GM12878 (cell line): Measurements from ENCODE around the gene EPOP. TPM values are rescaled to one million over a fixed set of nuclear protein-coding genes. Genes with fewer than 3 reads are reported as not detected.

Experiments used
- ASH2L ChIP-seq: fragments of 300-600, 200-600 bp; sonication (generic); IDR thresholded peaks from 2 replicates; pipeline ENCODE4 v1.6.1; 2017; ENCODE audit warnings: low read depth, mild to moderate bottlenecking, borderline replicate concordance
- BACH1 ChIP-seq: fragments of 450-650 bp; IDR thresholded peaks from 2 replicates; pipeline ENCODE4 v1.6.1; 2017; ENCODE audit warnings: mild to moderate bottlenecking, borderline replicate concordance
- CHD2 ChIP-seq: IDR thresholded peaks from 2 replicates; pipeline ENCODE4 v1.6.1; 2011; ENCODE audit warnings: low read depth, low read length, improper control_type of control experiment, borderline replicate concordance
- HCFC1 ChIP-seq: fragments of 150-350 bp; IDR thresholded peaks from 2 replicates; pipeline ENCODE4 v1.6.1; 2014; ENCODE audit warnings: low read length
- HDAC6 ChIP-seq: fragments of 200-600 bp; sonication (generic); IDR thresholded peaks from one replicate; pipeline ENCODE4 v1.8.0; 2017; ENCODE audit warnings: antibody characterized with exemption; ENCODE audit not compliant: unreplicated experiment
- HDGF ChIP-seq: fragments of 450-650 bp; IDR thresholded peaks from 2 replicates; pipeline ENCODE4 v1.6.1; 2016; ENCODE audit warnings: antibody characterized with exemption
- IKZF1 ChIP-seq: fragments of 450-650 bp; conservative IDR thresholded peaks from 2 replicates; pipeline ENCODE4 v1.6.1; 2017; ENCODE audit warnings: antibody characterized with exemption, mild to moderate bottlenecking
- JUNB ChIP-seq: IDR thresholded peaks from 2 replicates; pipeline ENCODE4 v1.6.1; 2016; ENCODE audit warnings: antibody characterized with exemption, mild to moderate bottlenecking
- MEF2A ChIP-seq: IDR thresholded peaks from 2 replicates; pipeline ENCODE4 v1.6.1; 2011; ENCODE audit warnings: low read depth, mild to moderate bottlenecking, low read length, moderate library complexity; ENCODE audit not compliant: insufficient read depth
- MXI1 ChIP-seq: fragments of 150-350 bp; IDR thresholded peaks from 2 replicates; pipeline ENCODE4 v1.6.1; 2011; ENCODE audit warnings: low read depth, mild to moderate bottlenecking, inconsistent platforms, low read length, improper control_type of control experiment
- MYB ChIP-seq: fragments of 150-350 bp; IDR thresholded peaks from 2 replicates; pipeline ENCODE4 v1.6.1; 2014; ENCODE audit warnings: mild to moderate bottlenecking, low read depth, low read length, borderline replicate concordance
- NBN ChIP-seq: fragments of 450-650 bp; IDR thresholded peaks from 2 replicates; pipeline ENCODE4 v1.6.1; 2016
- NFIC ChIP-seq: IDR thresholded peaks from 2 replicates; pipeline ENCODE4 v1.6.1; 2012; ENCODE audit warnings: low read depth, mild to moderate bottlenecking, inconsistent platforms, low read length, moderate library complexity
- NFXL1 ChIP-seq: fragments of 450-650 bp; IDR thresholded peaks from 2 replicates; pipeline ENCODE4 v1.6.1; 2017; ENCODE audit warnings: antibody characterized with exemption, mild to moderate bottlenecking, borderline replicate concordance
- NFYA ChIP-seq: IDR thresholded peaks from 2 replicates; pipeline ENCODE4 v1.6.1; 2011; ENCODE audit warnings: low read depth, mild to moderate bottlenecking, low read length, improper control_type of control experiment, borderline replicate concordance
- NR2C2 ChIP-seq: IDR thresholded peaks from 2 replicates; pipeline ENCODE4 v1.6.1; 2011; ENCODE audit warnings: borderline replicate concordance, low read depth; ENCODE audit not compliant: control insufficient read depth, insufficient read length
- NR2F1 ChIP-seq: fragments of 450-650 bp; conservative IDR thresholded peaks from 2 replicates; pipeline ENCODE4 v1.6.1; 2017; ENCODE audit warnings: mild to moderate bottlenecking
- POLR2A ChIP-seq: IDR thresholded peaks from 2 replicates; pipeline ENCODE4 v1.6.1; 2011; ENCODE audit warnings: low read depth, mild to moderate bottlenecking, low read length
- POLR2AphosphoS2 ChIP-seq: IDR thresholded peaks from 2 replicates; pipeline ENCODE4 v1.6.1; 2011; ENCODE audit warnings: low read depth, mild to moderate bottlenecking, low read length, improper control_type of control experiment, moderate library complexity
- POU2F2 ChIP-seq: IDR thresholded peaks from 3 replicates; pipeline ENCODE4 v1.6.1; 2011; ENCODE audit warnings: low read depth, mild to moderate bottlenecking, low read length, borderline replicate concordance
- RB1 ChIP-seq: fragments of 450-650 bp; formaldehyde crosslinking; IDR thresholded peaks from 2 replicates; pipeline ENCODE4 v1.6.1; 2017; ENCODE audit warnings: mild to moderate bottlenecking, borderline replicate concordance
- RBBP5 ChIP-seq: fragments of 200-600 bp; sonication (generic); conservative IDR thresholded peaks from 2 replicates; pipeline ENCODE4 v1.6.1; 2016
- TCF7 ChIP-seq: IDR thresholded peaks from 2 replicates; pipeline ENCODE4 v1.6.1; 2014; ENCODE audit warnings: antibody characterized with exemption, borderline replicate concordance
- YY1 ChIP-seq: IDR thresholded peaks from 2 replicates; pipeline ENCODE4 v1.6.1; 2011; ENCODE audit warnings: low read depth, mild to moderate bottlenecking, low read length
- ZNF274 ChIP-seq: IDR thresholded peaks from one replicate; pipeline ENCODE4 v1.8.0; 2011; ENCODE audit not compliant: insufficient read length, insufficient read depth
- ZNF384 ChIP-seq: IDR thresholded peaks from 2 replicates; pipeline ENCODE4 v1.6.1; 2012; ENCODE audit warnings: low read depth, mild to moderate bottlenecking, low read length, improper control_type of control experiment, borderline replicate concordance
- polyA plus RNA-seq, 11 experiments: library from polyadenylated mRNA; depleted of rRNA in 4 of 11; unstranded in 6 of 11; stranded (reverse) in 5 of 11; fragments of >200 nt; fragmentation: Nextera tagmentation in 4 of 11; fragmentation: Illumina TruSeq in 1 of 11; extraction: Ambion mirVana in 4 of 11; extraction: Trizol in 1 of 11; gene quantifications; 1 replicate in 1 of 11; 2 replicates in 10 of 11; pipeline versions ENCODE4 v1.2.1 to v1.2.3, GENCODE V29; 2011 to 2016; ENCODE audit warnings: inconsistent platforms in 2 of 11, missing spikeins in 2 of 11, low read depth in 1 of 11
- total RNA-seq, 4 experiments: library from RNA; depleted of rRNA in 3 of 4; stranded (reverse); fragments of >200 nt in 3 of 4; fragmentation: Illumina TruSeq in 1 of 4; extraction: Trizol in 1 of 4; gene quantifications; 2 replicates each; pipeline versions ENCODE4 v1.2.1 to v1.2.3, GENCODE V29; 2013 to 2021
- TF ChIP-seq, protein P1 (sequence below): IDR thresholded peaks from 2 replicates; pipeline ENCODE4 v1.6.1; 2011; ENCODE audit warnings: low read depth, mild to moderate bottlenecking, low read length, moderate library complexity, borderline replicate concordance; ENCODE audit errors: extremely low read depth
- TF ChIP-seq, protein P2 (sequence below): IDR thresholded peaks from 2 replicates; pipeline ENCODE4 v1.6.1; 2011; ENCODE audit warnings: borderline replicate concordance, low read depth, mild to moderate bottlenecking, moderate library complexity, mixed read lengths, low read length; ENCODE audit not compliant: insufficient read depth; ENCODE audit errors: extremely low read length
- TF ChIP-seq, protein P3 (sequence below): IDR thresholded peaks from 2 replicates; pipeline ENCODE4 v1.6.1; 2012; ENCODE audit warnings: low read depth, low read length, improper control_type of control experiment
- TF ChIP-seq, protein P4 (sequence below): fragments of 450-650 bp; IDR thresholded peaks from 2 replicates; pipeline ENCODE4 v1.6.1; 2017; ENCODE audit warnings: mild to moderate bottlenecking

EPOP gene
- total and polyA plus RNA-seq, 10 of the 15 experiments (the other 5 are each of a cell fraction or from before 2014, with no cell fraction given) = 0.53 to 9.0 (median 3.7) TPM

DNA sequence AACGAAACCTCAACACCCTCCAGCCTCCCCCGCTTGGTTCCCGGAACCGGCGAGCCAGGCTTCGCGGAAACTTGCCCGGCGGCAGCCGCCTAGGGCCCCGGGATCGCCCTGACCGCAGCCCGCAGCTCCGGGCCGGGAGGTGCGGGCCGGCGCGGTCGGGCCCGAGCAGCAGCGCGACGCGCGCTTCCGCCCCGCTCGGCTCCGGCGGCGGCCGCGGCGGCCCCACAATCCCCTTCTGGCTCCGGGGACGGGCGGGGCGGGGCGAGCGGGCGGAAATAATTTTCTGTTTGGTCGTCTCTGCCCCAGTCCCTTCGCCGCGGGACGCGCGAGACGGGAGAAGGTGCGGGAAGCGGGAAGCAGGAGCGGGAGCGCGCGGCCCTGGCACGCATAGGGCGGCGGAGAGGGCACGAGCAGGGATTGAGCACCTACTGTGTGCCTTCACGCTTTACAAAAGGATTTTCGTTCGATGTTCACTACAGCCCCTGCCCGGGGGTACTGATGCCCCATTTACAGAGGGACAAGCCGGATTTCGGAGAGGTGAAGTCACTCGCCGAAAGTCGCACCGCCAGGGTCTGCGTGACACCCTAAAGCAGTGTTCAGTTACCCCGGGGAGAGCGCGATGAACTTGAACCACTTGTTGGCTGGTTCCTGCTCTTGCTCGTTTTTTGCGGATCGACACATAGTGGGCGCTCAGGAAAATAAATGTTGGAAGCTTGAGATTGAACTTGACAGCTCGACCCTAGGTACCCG lies 27.6 kb upstream of the EPOP start (continued):
- TF ChIP-seq NR2F1 = peak; percentile 51; the same call in 1 of the 2 replicates
- no peak for TF ChIP-seq NFIC
- peak; percentile 48; the same call in 1 of the 2 replicates for TF ChIP-seq MXI1
- peak; percentile 48; the same call in 1 of the 2 replicates for TF ChIP-seq RB1
- TF ChIP-seq JUNB = no peak
- TF ChIP-seq HDGF = no peak
- peak; percentile 63; the same call in 1 of the 2 replicates for TF ChIP-seq BACH1
- TF ChIP-seq ZNF384 = no peak
- no peak for TF ChIP-seq NFYA
- peak; percentile 39; the same call in 1 of the 2 replicates for TF ChIP-seq HCFC1
- TF ChIP-seq, protein P1, sequence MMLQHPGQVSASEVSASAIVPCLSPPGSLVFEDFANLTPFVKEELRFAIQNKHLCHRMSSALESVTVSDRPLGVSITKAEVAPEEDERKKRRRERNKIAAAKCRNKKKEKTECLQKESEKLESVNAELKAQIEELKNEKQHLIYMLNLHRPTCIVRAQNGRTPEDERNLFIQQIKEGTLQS = no peak
- peak; percentile 90 for TF ChIP-seq POLR2A
- 0 out of 2 replicates have a peak, but pooled peaks have one; percentile 42 for TF ChIP-seq MEF2A
- no peak for TF ChIP-seq ASH2L
- no peak for TF ChIP-seq RBBP5
- TF ChIP-seq, protein P2, sequence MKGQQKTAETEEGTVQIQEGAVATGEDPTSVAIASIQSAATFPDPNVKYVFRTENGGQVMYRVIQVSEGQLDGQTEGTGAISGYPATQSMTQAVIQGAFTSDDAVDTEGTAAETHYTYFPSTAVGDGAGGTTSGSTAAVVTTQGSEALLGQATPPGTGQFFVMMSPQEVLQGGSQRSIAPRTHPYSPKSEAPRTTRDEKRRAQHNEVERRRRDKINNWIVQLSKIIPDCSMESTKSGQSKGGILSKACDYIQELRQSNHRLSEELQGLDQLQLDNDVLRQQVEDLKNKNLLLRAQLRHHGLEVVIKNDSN = no peak
- TF ChIP-seq, protein P3, sequence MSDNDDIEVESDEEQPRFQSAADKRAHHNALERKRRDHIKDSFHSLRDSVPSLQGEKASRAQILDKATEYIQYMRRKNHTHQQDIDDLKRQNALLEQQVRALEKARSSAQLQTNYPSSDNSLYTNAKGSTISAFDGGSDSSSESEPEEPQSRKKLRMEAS = no peak
- no peak for TF ChIP-seq NR2C2
- no peak for TF ChIP-seq HDAC6
- TF ChIP-seq, protein P4, sequence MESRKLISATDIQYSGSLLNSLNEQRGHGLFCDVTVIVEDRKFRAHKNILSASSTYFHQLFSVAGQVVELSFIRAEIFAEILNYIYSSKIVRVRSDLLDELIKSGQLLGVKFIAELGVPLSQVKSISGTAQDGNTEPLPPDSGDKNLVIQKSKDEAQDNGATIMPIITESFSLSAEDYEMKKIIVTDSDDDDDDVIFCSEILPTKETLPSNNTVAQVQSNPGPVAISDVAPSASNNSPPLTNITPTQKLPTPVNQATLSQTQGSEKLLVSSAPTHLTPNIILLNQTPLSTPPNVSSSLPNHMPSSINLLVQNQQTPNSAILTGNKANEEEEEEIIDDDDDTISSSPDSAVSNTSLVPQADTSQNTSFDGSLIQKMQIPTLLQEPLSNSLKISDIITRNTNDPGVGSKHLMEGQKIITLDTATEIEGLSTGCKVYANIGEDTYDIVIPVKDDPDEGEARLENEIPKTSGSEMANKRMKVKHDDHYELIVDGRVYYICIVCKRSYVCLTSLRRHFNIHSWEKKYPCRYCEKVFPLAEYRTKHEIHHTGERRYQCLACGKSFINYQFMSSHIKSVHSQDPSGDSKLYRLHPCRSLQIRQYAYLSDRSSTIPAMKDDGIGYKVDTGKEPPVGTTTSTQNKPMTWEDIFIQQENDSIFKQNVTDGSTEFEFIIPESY = no peak
- TF ChIP-seq TCF7 = no peak
- TF ChIP-seq POLR2AphosphoS2 = peak; percentile 94
- peak; percentile 96 for TF ChIP-seq IKZF1
- peak; percentile 60; the same call in 1 of the 3 replicates for TF ChIP-seq POU2F2
- peak; percentile 50 for TF ChIP-seq YY1
- no peak for TF ChIP-seq ZNF274
- peak; percentile 92 for TF ChIP-seq CHD2
- no peak for TF ChIP-seq MYB
- TF ChIP-seq NFXL1 = no peak
- no peak; the same call in 1 of the 2 replicates for TF ChIP-seq NBN
